CD4-positive, alpha-beta T cell treated with Interleukin-17A for 4 hours (primary cell): ENCODE measurements around the gene MAGI3.

Experiments
- DNase-seq: peaks from one replicate; pipeline ENCODE4 v3.0.0-alpha.2; 2020; ENCODE audit warnings: mixed read lengths

Gene MAGI3

DNA sequence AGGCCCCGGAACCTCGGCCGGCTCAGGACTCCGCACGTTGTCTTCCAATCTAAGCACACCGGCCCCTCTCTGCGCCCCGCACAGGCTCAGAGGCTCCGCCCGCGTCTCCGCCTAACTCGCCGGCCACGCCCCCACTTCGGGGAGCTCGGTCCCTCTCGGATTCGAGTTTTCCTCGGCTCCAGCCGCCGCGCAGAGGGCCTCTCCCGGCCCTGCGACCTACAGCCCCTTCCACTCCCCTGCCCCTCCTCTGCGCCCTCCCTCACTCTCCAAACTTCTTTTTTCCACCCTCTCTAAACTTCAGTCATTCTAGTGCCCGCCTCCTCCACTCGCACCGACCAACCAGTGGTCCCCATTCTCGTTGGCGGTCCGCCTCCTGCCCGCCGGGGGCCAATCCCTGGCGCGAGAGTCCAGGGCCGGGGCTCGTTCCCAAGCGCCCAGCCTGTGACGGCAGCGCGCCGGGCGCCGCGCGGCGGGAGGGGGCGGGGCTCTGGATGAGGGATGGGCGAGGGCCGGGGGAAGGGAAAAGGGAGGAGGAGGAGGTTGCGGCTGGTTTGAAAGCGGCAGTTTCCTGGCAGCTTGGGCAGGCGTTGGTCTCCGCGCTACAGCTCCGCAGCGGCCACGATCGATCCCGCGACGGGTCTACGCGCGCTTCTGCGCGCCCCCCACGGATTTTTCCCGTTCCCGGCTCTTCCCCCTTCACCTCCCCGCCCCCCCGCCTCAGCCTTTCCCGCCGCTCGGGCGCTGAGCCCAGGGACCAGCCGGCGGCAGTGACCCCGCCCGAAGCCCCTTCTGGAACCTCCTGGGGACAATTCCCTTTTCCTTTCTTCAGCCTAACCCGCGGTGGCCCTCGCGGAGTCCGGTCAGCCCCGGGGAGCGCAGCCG is at the start of gene MAGI3:
Gene MAGI3 (plus strand): TSS at position 563 of the 882 bp plus-strand sequence. CDS start 519 bp downstream, outside the sequence.
- DNase-seq = peak; percentile 97

- no peak for DNase-seq
Measured at GRCh38 chr1:113353580-113353979, 36.7 kb upstream of the MAGI3 start.

- no peak for DNase-seq
Measured at GRCh38 chr1:113363935-113364334, 26.4 kb upstream of the MAGI3 start.

- no peak for DNase-seq
Measured at GRCh38 chr1:113369040-113369439, 21.3 kb upstream of the MAGI3 start.

- DNase-seq = no peak
Measured at GRCh38 chr1:113369699-113370098, 20.6 kb upstream of the MAGI3 start.

DNA sequence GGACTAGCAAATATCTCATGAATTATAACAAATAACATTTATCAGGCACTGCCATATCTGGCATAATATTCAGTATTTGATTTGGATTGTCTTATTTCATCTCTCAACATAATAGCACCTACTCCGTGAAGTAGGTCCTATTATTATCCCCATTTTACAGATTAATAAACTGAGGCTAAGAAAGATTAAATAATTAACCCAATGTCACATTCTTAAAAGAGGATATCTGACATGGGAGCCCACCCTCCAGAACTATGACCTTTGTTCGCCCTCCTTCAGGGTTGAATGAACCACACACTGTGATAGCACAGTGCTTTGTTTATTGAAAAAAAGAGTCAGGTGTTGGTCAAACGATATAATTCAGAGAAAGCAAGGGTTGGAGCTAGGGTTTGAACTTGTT is 19.4 kb upstream of the MAGI3 start:
- no peak for DNase-seq

GRCh38 chr1:113372546-113372945 is 17.8 kb upstream of the MAGI3 start:
- DNase-seq = no peak

DNA sequence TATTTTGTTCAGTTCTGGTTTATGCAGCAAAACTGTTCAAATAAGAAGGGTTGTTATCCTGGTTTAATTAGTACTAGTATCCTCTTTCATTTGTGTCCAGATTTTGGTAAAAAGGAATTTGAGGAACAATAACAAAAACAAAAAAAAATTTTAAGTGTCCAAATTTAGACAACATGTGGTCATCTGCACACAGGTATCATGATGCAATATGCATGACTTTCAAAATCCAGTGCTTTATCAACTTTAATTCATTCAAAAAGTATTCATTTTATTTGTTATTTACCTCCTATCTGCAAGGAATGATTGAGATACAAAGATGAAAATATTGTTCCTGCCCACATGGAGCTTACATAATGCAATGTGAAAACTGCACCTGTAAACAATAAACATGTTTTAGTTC is 16.7 kb upstream of the MAGI3 start:
- no peak for DNase-seq

GRCh38 chr1:113375878-113376277 is 14.4 kb upstream of the MAGI3 start:
- no peak for DNase-seq

- no peak for DNase-seq
Measured at GRCh38 chr1:113380075-113380474, 10.2 kb upstream of the MAGI3 start.

DNA sequence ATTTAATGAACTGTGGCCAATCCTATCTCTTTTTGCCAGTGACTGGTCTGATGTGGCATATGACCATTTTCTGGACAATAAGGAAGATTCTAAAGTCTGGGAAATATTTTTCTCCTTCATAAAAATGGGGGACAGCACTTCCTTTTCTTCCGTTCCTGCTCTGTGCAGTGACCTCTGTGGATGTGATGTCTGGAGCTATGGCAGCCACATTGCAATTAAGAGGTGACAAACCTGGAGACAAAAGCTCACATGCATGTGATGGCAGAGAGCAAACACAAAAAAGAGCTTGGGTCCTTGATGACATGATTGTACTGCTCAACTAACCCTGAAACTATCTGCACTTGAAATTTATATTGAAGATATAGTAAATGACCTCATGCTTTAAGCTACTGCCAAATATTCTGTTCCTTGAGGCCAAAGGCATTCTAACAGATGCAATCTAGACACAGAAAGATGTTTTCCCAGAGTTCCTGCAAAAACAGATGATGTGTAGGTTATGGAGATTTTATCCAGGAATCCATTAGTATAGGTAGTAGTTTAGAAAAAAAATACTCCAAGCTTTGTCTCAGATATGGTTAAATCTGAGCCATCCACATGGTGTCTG is 2.2 kb upstream of the MAGI3 start:
- no peak for DNase-seq

GRCh38 chr1:113388621-113389358 is 1.5 kb upstream of the MAGI3 start:
- DNase-seq = peak; percentile 10

DNA sequence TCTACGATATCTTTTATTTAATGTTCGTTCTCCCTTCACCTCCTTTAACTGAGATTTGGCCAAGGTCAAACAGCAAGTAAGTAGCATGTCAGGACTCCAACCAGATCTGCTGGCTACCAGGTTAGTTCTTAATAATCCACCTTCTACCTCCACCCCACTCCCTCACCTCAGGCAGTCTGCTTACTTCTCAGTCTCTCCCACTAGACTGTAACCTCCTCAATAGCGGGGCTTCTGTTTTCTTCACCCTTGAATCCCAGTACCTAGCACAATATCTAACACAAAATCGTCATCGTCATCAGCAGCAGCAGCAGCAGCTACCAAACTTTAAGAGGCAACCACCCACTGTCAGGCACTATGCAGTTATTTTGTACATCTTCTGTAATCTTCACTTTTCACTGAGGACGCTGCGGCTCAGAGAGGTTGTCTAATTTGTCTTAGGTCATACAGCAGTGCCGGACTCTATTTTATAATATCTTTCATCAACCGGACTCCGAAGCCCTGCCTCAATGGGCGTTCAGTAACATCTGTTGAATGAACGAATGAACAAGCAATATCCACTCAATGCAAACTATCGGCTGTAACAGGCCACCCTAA is 859 bp upstream of the MAGI3 start:
- peak; percentile 11 for DNase-seq

DNA sequence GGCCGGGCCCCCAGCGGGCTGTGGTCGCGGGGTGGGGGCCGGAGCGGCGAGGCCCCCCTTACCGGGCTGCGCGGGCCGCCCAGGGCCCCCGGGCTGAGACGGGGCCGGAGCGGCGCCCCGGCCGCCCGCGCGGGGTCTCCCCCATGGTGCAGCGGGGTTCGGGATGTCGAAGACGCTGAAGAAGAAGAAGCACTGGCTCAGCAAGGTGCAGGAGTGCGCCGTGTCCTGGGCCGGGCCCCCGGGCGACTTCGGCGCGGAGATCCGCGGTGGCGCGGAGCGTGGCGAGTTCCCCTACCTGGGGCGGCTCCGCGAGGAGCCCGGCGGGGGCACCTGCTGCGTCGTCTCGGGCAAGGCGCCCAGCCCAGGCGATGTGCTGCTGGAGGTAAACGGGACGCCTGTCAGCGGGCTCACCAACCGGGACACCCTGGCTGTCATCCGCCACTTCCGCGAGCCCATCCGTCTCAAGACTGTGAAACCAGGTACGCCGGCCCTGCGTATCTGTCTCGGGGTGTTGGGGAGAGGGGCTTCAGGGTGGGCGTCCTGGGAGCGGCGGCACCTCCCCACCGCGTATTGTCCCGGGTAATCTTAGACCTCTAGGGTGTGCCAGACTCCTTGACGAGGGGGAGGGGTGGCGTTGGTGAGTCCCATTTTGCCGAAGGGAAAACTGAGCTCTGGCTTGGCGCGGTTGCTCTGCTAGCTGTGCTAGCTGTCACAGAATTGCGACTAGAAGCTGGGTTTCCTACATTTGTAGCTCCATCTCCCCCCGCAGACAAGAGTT is 745 bp downstream of the MAGI3 start:
- peak; percentile 65 for DNase-seq

DNA sequence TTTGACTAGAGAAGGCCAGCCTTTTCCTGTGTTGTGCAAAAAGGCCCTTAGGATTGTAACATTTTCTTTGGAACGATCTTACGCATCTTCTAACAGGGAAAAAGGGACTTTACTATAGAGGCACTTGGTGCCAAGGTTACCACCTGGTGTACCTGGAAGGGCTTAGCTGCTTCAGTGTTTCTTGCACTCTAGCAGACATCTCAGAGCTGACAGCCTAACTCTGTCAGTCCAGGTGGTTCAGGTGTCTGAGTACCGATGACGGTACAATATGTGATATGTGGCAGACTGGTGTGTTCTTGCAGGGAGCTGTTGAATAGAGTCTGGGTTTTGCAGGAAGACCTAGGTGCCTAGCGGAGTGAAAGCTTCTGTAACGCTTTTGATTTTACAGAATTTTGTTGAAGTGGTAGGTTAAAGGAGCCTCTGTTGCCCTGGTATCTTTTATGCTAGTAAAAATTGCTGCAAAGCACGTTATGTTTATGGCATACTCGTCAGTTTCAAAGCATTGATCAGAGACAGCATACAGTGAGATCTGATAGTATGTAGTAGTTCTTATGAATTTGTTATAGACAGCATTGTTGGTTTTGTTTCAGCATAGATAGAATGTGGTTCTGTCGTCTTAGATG is 1.4 kb downstream of the MAGI3 start:
- peak; percentile 35 for DNase-seq

DNA sequence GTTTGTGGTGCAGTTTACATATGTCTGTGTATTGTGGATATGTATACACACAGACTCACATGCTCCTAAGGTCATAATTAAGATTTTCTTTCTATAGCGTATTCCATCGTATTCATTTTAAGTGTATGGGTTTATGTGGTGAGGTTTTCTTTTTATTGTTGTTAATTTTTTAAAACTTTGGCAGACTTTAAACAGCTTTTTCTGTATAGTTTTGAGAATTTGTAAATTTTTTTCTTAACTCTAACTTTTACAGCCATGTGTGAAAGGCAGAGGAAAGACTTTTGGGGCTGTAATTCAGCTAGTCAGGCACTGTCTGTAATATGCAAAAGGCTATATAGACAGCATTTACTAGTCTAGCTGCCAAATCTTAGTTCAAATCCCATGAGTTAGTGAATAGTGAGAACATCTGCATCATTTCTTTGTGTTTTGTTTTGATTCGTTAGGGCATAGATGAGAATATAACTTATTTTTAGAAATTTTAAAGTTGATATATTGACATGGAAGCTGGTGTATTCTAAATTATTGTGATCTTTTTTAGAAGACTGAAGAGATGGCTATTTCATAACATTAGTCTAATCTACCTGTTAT is 2.3 kb downstream of the MAGI3 start:
- no peak for DNase-seq

DNA sequence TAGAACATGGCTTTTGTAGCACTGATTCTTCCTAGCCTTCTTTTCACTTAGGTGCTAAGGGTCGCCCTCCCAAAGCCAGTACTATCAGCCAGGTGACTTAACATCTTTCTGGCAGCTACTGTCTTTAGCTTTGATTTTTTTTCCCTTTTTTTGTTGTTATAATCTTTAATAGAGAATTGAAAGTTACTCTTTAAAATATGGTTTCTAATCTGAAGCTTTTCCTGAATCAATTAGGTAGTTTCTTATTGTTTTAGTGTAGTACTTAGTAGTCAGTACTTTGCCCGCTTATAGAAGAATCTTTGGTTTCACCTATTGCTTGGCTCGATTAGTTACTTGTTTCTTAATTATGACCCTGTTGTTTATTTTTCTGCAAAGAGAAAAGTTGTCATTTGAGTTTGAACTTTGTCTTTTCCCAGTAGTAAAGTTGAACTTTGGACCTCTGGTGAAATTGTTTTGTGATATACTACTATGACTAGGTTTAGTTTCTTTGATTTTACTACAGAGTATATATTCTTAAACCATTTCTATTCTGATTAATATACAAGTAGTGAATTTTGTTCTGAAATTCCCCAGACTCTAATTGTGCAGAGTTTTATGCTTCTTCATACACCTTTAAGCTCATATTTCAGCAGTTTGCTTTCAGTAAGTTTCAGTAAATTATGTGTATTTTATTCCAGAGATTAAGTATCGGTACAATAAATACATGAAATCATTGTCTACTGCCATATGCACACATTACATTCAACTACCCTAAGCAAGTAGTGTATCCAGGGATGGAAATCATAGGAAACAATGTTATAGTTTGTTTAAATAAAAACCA is 3.9 kb downstream of the MAGI3 start:
- no peak for DNase-seq

GRCh38 chr1:113394863-113395259 is 4.5 kb downstream of the MAGI3 start:
- DNase-seq = no peak

- DNase-seq = no peak
Measured at GRCh38 chr1:113396102-113396501, 5.8 kb downstream of the MAGI3 start.

- no peak for DNase-seq
Measured at GRCh38 chr1:113396585-113396984, 6.3 kb downstream of the MAGI3 start.
